Measurements from ENCODE around the gene HOXB13. TPM values are rescaled to one million over a fixed set of nuclear protein-coding genes. Genes with fewer than 3 reads are reported as not detected.

HOXB13 gene
- total RNA-seq, 1 donor from 2014 or later: 5.4 TPM

DNA sequence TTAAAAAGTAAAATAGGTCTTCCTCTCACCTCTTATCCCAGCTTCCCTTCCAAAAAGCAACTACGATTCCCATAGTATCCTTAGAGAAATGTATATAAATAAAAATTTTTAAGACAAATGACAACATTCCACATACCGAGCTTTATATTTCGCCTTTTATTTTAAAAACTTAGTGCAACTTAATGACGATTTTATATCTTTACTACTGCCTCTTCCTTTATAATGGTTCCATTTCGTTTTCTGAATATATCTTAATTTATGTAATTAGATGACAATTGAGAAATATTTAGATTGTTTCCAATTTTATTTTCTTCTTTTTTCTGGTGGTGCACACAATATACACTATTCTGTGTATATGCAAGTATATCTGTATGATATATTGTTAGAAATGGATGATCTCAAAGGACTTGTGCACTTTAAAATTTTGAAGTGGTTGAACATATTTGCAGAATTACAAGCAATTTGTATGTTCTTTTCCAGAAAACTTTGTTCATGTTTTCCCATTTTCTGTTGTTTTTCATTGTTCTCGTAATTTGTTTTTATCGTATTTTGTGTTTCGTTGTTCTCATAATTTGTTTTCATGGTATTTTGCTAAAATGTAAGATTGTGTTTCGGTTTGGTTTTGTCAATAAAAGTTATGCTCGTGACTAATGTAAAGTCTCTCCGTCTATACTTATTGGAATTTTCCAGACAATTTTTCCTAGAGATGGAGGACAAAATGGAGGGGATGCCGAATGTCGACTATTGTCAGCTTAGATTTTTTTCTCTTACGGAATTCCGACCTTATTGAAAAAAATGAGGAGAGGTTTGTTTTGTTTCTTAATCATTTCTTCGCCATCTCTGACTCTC lies 20.4 kb upstream of the HOXB13 start:
- H3K4me1 ChIP-seq: peaks cover 46% of the 10 kb centered on the region
- intact Hi-C loops (cut with DNase I): loop anchor here (2.0 to 10.0 kb wide), 2 partner anchors 26 to 256 kb away; partner anchors contain the start of genes PRAC1 and PRAC2
- no peak for TF ChIP-seq POLR2A (IDR thresholded peaks at IDR 0.05)
- no peak for TF ChIP-seq POLR2AphosphoS5 (IDR thresholded peaks at IDR 0.05; ENCODE audit: insufficient read depth in 1 of 2, low read depth in 1 of 2)
- TF ChIP-seq CTCF (IDR thresholded peaks at IDR 0.05): no peak

GRCh38 chr17:48747445-48748363 lies 19.2 kb upstream of the HOXB13 start:
- no peak for TF ChIP-seq CTCF (IDR thresholded peaks at IDR 0.05)
- Histone ChIP-seq H3K4me1 (peaks cover 36% of the 10 kb centered on the region), H3K27me3 (peaks cover 25% of the 10 kb centered on the region), H3K4me3 (peak overlapping the region in 1 of 2 donors; percentile 26), H3K27ac (peak overlapping the region; percentile 72), H3K9me3 (no peaks in the 10 kb centered on the region), H3K36me3 (no peaks in the 10 kb centered on the region)
- DNase-seq (ENCODE audit: extremely low spot score in 2 of 2): no peak
- intact Hi-C loops (cut with DNase I): loop anchor here (2.0 to 10.0 kb wide), 2 partner anchors 25 to 257 kb away; partner anchors contain the start of genes PRAC1 and PRAC2

More for the DNA sequence above, 20.4 kb upstream of the HOXB13 start:
- H3K36me3 ChIP-seq: no peaks in the 10 kb centered on the region
- no peak overlapping the region for H3K4me3 ChIP-seq
- no peaks in the 10 kb centered on the region for H3K9me3 ChIP-seq
- no peak for DNase-seq (ENCODE audit: extremely low spot score in 2 of 2)
- peaks cover 20% of the 10 kb centered on the region for H3K27me3 ChIP-seq
- H3K27ac ChIP-seq: peak overlapping the region; percentile 66

DNA sequence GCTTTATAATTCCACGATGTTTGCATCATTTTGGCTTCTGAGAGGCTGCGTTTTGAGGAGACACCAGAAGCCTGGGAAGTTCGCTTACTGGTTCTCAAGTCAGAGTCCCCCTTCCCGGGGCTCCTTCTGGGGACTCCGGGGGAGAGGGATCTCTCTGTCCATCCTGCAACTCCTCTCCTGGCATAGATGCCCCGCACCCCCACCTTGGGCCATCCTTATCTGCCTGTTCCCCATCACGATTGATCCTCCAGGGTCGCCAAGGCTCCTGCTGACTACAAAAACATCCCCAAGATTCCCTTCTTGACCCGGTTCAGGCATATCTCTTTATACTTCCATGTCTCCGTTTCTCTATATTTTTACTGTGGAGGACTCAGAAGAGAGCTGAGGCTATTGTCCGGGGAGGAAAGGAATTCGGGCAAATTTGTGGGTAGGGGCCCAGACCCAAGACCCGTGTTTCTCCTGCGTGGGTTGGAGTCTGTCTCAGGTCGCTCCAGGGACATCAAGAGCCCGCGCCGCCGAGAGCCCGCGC lies 18.4 kb upstream of the HOXB13 start:
- H3K36me3 ChIP-seq: no peaks in the 10 kb centered on the region
- H3K27me3 ChIP-seq: peaks cover 25% of the 10 kb centered on the region
- intact Hi-C loops (cut with DNase I): loop anchor here (10.0 kb wide), 1 partner anchor 258 kb away; no protein-coding TSS in a partner anchor
- peaks cover 36% of the 10 kb centered on the region for H3K4me1 ChIP-seq
- no peak for DNase-seq (ENCODE audit: extremely low spot score in 2 of 2)
- H3K4me3 ChIP-seq: peak overlapping the region in 1 of 2 donors; percentile 26
- no peaks in the 10 kb centered on the region for H3K9me3 ChIP-seq
- TF ChIP-seq POLR2AphosphoS5 (IDR thresholded peaks at IDR 0.05; ENCODE audit: insufficient read depth in 1 of 2, low read depth in 1 of 2) (no peak), POLR2A (IDR thresholded peaks at IDR 0.05) (no peak), CTCF (IDR thresholded peaks at IDR 0.05) (no peak)
- peak overlapping the region; percentile 72 for H3K27ac ChIP-seq

- DNase-seq (ENCODE audit: extremely low spot score in 2 of 2): no peak
- no peak for TF ChIP-seq POLR2A (IDR thresholded peaks at IDR 0.05)
- TF ChIP-seq POLR2AphosphoS5 (IDR thresholded peaks at IDR 0.05; ENCODE audit: insufficient read depth in 1 of 2, low read depth in 1 of 2): peak in 1 of 2 donors; percentile 26
- peaks cover 23% of the 10 kb centered on the region for H3K4me1 ChIP-seq
- no peaks in the 10 kb centered on the region for H3K36me3 ChIP-seq
- no peak overlapping the region for H3K4me3 ChIP-seq
- H3K27me3 ChIP-seq: peaks cover 25% of the 10 kb centered on the region
- intact Hi-C loops (cut with DNase I): loop anchor here (10.0 kb wide), 1 partner anchor 259 kb away; no protein-coding TSS in a partner anchor
- no peaks in the 10 kb centered on the region for H3K9me3 ChIP-seq
- peak overlapping the region; percentile 72 for H3K27ac ChIP-seq
These were observed 17.1 kb upstream of the HOXB13 start for GRCh38 chr17:48745381-48746275.
